A204.1 (cell line): ENCODE data around the gene WHRN.

Experiments
- FAIRE-seq: peaks from 2 replicates; lab custom pipeline; 2012; peaks lifted over from hg19 to GRCh38; lab: Jason Lieb, UNC

The WHRN gene

GRCh38 chr9:114470581-114470980 is 34.7 kb downstream of the WHRN start:
- FAIRE-seq = no peak

- FAIRE-seq = no peak
Measured at GRCh38 chr9:114470121-114470520, 35.2 kb downstream of the WHRN start.

GRCh38 chr9:114469091-114469853 is 36.0 kb downstream of the WHRN start:
- FAIRE-seq = no peak

- FAIRE-seq = no peak
Measured at GRCh38 chr9:114467910-114468309, 37.4 kb downstream of the WHRN start.

DNA sequence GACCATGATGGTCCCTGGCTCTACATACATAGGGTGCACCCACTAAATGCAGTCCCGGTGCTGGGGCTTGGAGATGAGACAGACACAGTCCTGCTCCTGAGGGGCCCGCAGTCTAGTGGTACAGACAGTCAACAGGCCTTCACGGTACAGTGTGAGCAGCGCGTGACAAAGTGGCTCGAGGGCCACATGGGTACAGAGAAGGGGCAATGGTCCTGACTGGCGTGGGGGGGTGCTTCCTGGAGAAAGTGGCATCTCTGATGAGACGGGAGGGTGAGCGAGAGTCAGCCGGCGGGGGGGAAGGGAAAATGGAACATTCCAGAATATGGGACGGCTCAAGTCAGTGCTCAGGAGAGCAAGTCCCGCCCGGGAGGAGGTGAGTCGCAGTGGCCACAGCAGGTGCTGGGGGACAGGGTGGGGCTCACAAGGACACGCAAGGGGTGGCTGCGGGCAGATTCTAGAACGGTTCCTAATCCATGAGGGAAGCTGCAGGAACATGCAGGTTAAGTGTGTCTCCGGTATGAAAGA is 38.0 kb downstream of the WHRN start:
- no peak for FAIRE-seq

- no peak for FAIRE-seq
Measured at GRCh38 chr9:114465906-114466900, 39.1 kb downstream of the WHRN start.

GRCh38 chr9:114465417-114465816 is 39.9 kb downstream of the WHRN start:
- no peak for FAIRE-seq

- FAIRE-seq = no peak
Measured at GRCh38 chr9:114464281-114465051, 40.8 kb downstream of the WHRN start.

DNA sequence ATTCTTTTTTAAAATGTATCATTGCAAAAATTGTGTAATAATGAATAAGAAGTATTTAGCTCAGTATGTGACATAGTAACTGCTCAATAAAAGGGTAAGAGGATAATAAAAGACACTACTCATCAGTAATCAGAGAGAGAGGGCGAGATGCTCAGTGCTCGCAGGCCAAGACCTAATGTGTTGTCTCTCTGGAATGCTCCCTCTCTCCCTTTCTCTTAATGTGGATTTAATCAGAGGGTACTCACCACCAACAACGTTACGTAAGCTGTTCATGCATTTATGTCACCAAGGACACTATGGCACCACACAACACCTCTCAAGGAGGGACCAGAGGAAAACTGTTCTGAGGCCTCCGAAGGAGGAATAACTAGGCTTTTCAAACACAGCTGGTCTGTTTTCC is 42.5 kb downstream of the WHRN start:
- FAIRE-seq = no peak

- no peak for FAIRE-seq
Measured at GRCh38 chr9:114461468-114461867, 43.8 kb downstream of the WHRN start.

DNA sequence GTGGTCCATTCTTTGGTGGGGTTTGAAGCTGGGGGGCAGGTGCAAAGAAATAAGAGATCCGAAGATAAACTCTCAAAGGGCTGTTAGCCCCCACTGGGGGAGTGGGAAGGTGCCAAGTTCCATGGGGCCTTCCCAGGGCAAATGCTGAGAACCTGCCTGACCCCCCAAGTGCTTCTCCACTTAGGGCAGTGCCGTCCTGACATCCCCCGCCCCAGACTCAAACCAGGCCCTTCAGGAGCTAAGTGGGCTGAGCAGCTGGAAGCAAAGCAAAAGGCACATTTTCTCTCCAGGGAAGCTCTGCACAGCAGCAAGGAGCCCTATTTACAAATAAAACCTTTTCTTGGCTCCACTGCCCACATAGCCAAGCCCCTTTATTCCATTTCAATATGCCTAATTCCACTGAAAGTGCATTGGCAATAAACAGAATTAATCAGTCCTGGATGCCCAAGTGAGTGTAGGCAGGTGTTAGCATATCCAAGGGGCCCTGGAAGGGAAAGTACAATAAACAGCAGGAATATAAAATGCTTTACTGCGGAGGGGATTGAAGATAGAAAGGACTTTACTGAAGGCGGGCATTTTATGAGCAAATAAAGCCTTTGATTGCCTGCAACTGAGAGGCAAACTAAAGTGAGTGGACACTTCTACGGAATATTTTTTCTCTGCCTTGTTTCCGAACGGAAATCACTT is 44.6 kb downstream of the WHRN start:
- no peak for FAIRE-seq

- FAIRE-seq = no peak
Measured at GRCh38 chr9:114459464-114459863, 45.8 kb downstream of the WHRN start.

DNA sequence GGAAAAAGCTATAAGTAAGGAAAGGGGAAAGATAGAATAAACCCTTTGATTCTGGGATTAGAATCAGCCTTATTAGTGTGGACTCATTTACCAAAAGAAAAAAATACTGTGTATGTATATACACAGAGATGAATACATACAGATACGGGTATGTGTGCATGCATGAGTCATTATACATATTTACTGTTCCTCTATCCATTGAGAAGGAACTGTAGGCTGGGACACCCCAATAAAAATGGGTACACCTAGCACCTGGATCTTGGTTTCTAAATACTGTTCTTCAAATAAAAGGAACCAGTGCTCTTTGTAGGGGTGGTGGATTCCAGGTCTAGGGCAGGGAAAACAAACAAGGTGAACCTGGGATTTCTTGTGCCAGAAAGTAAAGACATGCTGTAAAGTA is 48.3 kb downstream of the WHRN start:
- FAIRE-seq = no peak

DNA sequence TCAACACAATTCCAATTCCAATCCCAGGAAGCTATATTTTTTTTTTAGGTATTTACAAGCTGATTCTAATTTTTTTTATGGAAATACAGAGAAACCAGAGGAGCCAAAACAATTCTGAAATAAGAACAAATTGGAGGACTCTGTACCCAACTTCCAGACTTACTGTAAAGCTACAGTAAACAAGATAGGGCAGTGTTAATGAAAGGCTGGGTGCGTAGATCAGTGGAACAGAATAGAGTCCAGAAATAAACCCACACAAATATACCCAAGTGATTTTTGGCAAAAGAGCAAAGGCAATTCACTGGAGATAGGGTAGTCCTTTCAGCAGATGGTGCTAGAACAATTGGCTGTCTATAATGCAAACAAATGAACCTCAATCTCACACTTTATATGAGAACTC is 50.6 kb downstream of the WHRN start:
- FAIRE-seq = no peak

DNA sequence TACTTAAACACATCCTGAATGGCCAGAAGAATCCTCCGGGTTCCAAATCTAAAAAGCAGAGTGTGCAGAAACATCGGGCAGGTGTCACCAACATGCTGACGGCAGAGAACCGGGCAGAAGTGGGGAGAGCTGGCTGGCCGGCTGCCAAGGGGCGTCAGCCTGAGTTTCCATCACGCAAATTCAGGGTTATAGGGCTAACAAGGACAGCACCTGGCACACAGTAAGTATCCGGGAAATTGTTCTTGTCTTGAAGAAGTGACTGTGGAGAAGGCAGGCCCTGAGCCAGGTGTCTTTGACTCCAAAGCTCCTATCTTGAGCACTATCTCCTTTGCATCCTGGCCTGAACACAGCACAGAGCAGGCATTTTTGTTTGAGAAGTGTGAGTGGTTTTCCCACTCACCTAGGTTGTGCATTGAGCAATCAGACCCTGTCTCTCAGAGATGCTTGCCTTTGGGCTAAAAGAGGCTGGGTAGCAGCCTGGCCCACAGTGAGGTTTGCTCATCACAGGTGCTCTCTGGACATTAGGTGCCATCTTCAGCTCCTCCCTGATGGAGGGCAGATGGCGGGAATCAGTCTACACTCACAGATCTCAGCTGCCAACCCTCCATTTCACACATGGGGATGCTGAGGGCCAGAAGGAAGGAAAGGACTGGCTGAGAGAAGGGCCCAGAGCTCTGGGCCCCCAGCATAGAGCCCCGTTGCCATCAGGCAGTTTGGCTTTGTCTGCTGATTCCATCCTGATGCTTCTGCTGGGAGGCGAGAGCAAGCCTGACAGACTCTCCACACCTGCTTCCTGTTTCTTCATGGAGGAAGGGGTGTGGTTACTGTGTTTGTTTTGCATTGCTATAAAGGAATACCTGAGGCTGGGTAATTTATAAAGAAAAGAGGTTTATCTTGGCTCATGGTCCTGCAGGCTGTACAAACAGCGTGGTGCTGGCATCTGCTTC is 52.8 kb downstream of the WHRN start:
- FAIRE-seq = no peak

DNA sequence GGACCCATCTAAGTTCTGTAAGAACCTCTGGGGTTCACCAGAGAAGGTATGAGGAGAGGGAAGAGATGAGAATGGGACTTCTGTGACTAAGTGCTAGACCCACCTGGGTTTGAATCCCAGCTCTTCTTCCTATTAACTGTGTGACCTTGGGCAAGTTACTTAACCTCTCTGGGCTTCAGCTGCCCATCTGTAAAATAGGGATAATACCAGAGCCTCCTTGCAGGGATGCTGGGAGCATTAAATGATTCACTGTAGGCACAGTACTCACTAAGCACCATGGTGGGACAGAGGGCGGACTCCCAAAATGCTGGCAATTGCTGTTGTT is 53.6 kb downstream of the WHRN start:
- no peak for FAIRE-seq

- no peak for FAIRE-seq
Measured at GRCh38 chr9:114450833-114451706, 54.2 kb downstream of the WHRN start.

DNA sequence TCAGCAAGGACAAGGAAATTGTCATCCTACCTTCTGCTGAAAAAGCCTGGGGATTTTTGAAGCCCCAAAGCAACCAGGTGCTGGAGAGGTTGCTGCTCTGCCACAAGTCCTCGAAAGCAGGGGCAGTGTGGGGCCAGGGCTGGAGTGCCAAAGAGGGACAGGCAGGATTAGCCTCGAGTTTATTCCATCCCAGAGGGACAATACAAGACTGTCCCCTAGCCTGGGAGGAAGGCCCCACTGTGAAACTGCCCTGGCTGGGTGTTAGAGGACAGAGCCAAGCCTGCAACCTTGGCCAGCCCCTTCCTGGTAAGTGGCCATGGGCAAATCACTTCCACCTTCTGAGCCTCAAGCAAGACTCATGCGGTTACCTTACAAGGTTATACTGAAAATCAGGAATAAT is 55.1 kb downstream of the WHRN start:
- FAIRE-seq = no peak

- no peak for FAIRE-seq
Measured at GRCh38 chr9:114449236-114449635, 56.0 kb downstream of the WHRN start.

DNA sequence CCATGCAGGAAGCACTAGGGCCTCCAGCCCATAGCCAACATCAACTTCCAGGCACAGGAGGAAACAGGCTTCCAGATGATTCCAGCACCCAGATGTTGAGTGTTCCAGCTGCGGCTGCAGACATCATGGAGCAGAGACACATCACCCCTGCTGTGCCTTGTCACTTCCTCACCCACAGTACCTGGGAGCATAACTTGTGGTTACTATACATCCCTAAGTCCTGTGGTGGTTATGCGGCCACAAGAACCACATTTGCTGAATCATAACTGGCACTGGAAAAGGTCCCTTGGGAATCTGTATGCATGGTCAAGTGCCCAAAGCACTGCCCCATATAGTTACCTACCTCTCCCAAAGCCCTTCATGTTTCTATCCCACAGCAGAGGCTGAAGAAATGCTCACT is 56.6 kb downstream of the WHRN start:
- FAIRE-seq = no peak
